LNCAP (cell line): Measurements from ENCODE around the gene ANKLE2.

ENCODE experiments used
- TF ChIP-seq, protein P1 (sequence below): fragments of 450-650 bp; IDR thresholded peaks from 2 replicates; pipeline ENCODE4 v1.5.1; 2017; ENCODE audit warnings: mild to moderate bottlenecking

ANKLE2 gene

DNA sequence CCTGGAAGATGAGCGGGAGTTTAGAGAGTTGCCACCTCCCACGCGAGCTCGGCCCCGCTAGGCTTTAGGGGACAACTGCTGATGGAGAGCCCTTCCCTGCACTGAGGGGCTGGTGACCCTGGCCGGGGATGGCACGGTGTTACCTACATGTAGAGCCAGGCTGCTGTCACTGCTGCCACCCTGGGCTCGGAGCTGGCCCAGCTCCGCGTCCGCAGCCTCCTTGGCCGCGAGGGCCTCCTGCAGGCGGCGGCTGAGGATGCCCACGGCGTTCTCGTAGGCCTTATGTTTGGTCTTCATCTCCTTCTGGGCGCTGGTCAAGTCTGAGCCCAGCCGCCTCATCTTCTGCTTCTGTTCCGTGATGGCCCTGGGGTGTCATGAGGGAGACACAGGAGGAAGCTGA lies 24.6 kb upstream of the ANKLE2 start:
- TF ChIP-seq, protein P1, sequence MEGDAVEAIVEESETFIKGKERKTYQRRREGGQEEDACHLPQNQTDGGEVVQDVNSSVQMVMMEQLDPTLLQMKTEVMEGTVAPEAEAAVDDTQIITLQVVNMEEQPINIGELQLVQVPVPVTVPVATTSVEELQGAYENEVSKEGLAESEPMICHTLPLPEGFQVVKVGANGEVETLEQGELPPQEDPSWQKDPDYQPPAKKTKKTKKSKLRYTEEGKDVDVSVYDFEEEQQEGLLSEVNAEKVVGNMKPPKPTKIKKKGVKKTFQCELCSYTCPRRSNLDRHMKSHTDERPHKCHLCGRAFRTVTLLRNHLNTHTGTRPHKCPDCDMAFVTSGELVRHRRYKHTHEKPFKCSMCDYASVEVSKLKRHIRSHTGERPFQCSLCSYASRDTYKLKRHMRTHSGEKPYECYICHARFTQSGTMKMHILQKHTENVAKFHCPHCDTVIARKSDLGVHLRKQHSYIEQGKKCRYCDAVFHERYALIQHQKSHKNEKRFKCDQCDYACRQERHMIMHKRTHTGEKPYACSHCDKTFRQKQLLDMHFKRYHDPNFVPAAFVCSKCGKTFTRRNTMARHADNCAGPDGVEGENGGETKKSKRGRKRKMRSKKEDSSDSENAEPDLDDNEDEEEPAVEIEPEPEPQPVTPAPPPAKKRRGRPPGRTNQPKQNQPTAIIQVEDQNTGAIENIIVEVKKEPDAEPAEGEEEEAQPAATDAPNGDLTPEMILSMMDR, result no peak

DNA sequence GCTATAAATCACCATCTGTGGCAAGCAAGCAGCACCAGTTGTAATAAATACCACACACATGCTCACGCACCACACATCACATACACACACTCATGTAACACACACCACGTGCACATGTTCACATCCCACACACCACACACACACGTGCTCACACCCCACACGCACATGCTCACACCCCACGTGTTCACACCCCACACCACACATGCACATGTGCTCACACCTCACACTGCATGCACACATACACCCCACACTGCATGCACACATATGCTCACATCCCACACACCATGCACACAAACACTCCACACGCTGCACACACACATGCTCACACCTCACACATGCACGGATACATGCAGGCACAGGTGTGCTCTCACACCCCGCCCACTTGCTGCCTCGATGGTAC lies 22.9 kb upstream of the ANKLE2 start:
- TF ChIP-seq, protein P1, result no peak

DNA sequence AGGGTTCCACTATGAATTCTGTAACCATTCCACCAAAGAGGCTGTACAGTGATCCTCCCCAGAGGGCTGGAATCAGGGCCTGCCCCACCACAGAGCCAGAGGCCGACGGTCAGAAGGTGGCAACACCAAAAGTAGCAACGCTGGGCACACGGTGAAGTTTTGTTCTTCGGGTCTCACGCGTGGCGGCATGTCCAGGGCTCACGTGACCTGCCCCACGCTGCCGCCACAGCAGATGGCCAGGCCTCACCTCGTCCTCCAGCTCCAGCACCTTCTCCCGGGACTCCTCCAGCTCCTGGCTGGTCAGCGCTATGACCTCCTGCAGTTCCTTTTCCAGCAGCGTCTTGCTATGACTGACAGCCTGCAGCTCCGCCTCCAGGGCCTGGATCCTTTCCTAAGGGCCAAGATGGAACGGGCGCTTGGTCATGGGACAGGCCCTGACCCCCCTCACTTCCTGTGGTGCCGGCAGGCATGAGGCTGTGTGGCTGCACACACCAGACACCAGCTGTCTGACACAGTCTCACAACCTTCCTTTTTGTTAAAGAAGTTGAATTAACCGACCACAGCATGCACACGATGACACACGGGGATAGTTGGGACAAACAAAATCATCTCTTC lies 22.4 kb upstream of the ANKLE2 start:
- TF ChIP-seq, protein P1, result no peak

DNA sequence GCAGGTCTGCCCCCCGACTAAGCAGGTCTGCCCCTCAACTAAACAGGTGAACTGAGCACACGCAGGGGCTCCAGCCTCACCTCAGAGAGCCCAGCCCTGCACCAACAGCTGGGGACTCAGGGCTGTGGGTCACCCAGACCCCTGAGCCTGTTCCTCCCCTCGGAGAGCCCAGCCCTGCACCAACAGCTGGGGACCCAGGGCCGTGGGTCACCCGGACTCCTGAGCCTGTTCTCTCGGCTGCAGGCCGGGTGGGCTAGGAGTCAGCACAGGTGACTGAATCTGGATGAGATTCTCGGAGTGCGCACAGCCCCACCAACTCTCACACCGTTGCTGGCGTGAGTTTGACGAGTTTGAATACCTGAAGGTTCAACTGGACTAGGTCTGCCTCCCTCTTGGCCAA lies 20.3 kb upstream of the ANKLE2 start:
- TF ChIP-seq, protein P1, result no peak

DNA sequence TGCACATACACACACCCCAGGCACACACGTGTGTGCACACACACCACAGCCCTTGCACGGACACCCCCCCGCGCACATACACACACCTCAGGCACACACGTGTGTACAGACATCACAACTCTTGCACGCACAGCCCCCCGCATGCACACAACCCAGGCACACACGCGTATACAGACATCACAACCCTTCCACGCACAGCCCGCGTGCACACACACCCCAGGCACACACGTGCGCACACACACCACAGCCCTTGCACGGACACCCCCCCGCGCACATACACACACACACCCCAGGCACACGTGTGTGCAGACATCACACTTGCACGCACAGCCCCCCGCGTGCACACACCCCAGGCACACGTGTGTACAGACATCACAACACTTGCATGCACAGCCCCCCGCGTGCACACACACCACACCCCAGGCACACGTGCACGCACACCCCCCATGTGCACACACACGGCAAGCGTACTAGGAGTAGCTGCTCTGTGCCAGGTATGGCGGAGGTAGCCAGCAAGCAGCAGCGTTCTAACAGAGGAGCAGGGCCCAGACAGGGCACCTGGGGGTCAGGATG lies 18.2 kb upstream of the ANKLE2 start:
- TF ChIP-seq, protein P1, result no peak

DNA sequence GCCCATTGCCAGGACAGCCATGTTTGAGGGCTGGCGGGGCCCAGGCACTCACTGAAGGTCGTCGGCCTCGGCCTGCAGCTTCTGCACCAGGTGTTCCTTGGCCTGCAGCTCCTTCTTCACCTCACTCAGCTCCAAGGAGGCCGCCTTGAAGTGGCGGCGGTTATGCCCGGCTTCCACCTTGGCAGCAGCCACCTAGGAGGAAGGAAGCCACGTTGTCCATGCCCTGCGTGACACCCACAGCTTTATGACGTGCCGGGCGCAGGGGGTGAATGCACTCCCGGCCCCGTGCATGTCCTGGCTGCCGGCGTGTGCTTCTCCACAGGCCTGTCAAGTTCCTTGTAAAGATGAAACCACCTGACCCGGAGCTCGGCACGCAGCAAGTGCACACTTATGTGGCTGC lies 16.0 kb upstream of the ANKLE2 start:
- TF ChIP-seq, protein P1, result no peak

DNA sequence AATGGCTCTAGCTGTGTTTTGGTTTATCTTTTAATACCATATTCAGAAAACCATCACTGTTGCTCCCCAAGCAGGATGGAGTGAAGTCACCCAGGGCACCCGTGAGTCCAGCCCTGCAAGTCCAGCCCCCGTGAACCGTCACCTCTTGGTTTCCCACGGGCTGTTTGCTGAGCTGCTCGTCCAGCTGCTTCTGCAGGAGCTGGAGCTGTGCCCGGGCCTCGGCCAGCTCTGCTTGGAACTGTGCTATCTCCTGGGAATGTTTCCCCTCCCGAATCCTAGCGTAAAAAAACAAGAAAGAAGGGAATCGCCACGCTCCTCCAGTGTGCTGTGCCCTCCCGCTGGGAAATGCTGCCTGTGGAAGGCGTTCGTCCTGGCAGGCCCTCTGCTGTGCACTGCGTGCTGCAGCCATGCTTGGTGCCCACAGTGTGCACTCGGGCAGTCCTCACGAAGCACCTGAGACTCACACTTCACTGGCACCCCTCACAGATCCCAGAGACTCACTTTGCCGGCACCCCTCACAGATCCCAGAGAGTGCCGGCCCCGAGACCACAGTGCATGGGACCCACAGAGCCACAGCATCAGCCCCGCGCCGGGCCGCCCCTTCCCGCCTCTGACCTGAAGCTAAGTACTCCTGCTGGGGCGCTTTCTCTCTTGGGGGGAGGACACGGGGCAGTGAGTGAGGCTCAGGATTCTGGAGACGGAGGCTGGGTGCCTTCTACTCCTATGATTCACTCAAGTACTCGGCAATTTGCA lies 15.4 kb upstream of the ANKLE2 start:
- TF ChIP-seq, protein P1, result no peak
